RKO (cell line): ENCODE results near the gene CDC42EP1.

Source experiments
- DNase-seq: peaks from one replicate; pipeline ENCODE4 v3.0.0-alpha.2; 2016; ENCODE audit warnings: low spot score

Gene CDC42EP1

GRCh38 chr22:37560608-37561211 lies 430 bp downstream of the CDC42EP1 start:
- peak; percentile 49 for DNase-seq

- DNase-seq, result peak; percentile 91
These were observed 1.1 kb downstream of the CDC42EP1 start for GRCh38 chr22:37561212-37562048.

DNA sequence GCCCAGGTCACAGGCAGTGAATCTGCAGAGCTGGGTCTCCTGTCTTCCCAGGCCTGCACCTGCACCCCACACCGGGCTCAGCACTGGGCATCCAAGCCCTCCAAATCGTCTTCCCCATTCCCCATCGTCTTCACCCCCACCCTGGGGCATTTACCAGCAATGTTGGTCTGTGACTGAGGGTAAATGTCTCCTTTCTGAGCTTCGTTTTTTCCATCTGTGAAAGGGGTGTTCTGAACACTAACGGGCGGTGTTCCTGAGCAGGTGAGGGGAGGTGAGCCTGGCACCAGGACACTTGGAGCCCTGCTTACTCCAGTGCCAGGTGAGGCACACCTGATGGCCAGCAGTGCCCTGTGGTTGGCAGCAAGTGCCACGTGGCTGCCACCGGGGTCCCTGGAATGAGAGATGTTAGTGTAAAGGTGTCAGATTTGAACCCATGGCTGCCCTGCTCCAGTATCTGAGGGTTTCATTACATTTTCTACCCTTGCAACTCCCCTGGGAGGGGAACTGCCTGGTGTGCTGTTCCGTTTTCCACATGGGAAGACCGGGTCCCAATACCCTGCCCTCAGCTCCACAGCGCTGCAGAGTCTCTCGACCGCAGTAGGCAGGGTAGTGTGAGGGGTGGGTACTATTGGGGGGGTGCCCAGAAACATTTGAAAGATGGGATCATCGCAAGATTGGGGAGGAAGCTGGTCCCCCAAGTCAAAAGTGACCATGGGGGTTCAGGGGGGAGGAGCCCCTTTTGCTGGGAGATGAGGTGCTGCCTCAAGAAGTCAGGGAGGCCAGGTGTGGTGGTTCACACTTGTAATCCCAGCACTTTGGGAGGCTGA lies 2.0 kb downstream of the CDC42EP1 start:
- DNase-seq, result no peak

GRCh38 chr22:37563153-37564081 lies 3.1 kb downstream of the CDC42EP1 start:
- DNase-seq, result peak; percentile 46

- DNase-seq, result no peak
These were observed 3.9 kb downstream of the CDC42EP1 start for GRCh38 chr22:37564111-37564711.

- DNase-seq, result no peak
These were observed 5.5 kb downstream of the CDC42EP1 start for GRCh38 chr22:37565830-37566229.

DNA sequence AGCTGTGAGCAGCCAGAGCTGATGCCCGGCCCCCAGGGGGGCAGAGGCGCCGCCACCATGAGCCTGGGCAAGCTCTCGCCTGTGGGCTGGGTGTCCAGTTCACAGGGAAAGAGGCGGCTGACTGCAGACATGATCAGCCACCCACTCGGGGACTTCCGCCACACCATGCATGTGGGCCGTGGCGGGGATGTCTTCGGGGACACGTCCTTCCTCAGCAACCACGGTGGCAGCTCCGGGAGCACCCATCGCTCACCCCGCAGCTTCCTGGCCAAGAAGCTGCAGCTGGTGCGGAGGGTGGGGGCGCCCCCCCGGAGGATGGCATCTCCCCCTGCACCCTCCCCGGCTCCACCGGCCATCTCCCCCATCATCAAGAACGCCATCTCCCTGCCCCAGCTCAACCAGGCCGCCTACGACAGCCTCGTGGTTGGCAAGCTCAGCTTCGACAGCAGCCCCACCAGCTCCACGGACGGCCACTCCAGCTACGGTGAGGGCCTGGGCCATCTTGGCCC lies 6.1 kb downstream of the CDC42EP1 start:
- DNase-seq, result no peak

DNA sequence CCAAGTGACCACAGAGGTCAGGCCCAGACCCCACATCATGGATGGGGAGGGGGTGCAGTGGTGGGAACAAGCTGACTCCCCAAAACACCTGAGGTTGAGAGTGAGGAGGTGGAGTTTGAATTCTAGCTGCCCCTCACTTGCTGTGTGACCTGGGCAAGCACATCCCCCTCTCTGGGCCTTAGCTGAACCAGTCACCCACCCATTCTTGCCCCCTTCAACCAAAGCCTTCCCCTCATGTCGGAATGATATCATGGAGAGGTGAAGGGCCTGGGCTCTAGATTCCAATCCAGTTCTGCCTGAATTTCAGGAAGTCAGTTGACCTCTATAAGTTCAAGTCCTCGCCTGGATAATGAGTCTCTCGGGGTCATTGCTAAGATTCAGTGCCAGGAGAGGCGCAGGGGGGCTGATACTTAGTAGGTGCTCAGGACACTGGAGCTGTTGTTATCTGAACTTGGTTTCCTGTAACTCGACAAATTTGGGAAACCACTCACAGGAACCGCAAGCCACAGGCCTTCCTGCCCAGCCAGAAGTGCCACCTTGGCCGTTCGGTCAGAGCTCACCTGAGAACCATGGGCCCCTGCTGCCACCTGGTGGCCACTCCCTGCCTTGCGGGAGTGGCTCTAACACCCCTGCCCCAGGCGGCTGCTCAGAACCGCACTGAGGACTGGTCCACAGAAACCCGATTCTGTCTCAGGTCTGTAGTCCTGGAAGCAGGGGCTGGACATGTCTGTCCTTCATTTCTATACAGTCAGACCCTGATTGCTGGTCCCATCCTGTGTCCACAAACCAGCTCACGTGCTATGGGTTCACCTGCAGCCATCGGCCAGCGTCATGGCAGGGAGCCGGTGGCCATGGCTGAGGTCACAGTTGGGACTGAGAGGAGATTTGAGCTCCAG lies 6.9 kb downstream of the CDC42EP1 start:
- DNase-seq, result peak; percentile 32

GRCh38 chr22:37568012-37568411 lies 7.7 kb downstream of the CDC42EP1 start:
- DNase-seq, result no peak

- DNase-seq, result no peak
These were observed 8.2 kb downstream of the CDC42EP1 start for GRCh38 chr22:37568448-37569008.

DNA sequence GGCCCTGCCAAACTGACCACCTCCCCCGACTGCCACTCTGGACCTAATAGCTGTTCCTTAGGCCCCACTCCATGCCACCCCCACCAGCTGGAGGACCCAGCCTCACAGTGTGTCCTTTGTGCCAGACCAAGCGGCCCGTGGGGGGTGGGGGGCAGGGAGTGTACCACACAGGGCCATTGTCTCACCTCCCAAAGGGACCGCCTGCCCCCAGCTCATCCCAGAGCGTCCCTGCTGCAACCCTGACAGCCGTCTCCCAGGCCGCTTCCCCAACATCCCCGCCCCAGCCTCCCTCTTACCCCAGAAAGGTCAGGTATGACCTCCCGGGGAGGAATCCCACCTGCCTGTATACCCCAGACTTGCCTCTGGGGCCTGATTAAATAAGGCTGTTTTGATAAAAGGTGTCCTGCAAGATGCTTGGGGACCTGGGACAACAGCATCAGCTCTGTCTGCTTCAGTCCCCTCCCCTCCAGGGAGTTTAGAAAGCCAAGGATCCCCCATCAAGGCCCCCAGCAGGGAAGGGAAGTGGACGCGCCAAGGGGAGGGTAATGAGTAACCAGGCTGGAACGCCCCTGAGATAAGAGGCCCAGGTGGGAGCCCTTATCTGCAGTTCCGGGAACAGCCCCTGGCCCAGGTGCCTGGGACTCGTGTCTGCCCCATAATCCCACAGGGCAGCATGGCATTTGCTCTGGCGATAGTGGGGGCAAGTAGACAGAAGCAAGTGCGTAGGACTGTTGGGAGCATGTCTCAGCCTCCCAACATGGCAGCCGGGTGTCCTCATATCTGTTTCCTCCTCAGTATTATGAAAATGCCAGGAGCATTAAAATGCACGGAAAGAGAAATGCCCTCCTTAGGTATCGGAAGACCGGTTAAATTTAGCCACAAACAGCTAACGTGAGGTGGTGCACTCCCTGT lies 9.0 kb downstream of the CDC42EP1 start:
- DNase-seq, result no peak

DNA sequence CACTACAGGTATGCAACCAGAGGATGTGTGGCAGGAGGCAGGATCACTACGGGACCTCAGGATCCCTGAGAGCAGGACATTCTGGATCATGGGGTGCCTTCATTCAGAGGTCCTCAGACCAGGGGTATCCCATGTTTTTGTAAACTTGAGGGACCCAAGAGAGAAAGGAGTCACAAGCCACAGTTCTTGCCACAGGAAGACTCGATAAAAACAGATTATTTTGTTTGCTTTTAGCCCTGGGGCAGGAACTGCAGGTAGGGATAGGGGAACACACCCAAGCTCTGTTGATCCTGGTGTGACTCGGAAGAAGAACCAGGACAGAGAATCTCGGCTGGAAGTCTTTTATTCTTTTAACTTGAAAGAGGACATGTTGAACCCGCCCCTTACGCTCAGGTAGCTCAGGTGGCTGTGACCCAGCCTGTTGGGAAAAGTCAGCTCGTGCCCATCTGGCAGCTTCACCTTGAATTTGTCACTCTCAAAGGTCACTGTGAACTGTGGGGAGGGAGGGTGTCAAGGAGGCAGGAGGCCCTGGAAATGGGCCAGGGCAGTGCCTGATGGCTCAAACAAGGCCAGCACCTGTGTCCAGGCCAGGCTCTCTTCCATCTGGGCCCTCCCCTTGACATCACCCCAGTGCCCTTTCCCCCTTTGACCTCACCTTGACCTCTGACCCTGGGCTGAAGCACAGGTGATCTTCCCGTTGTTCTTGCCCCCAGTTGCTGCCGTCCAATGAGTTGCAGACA lies 9.8 kb downstream of the CDC42EP1 start:
- DNase-seq, result no peak

GRCh38 chr22:37570661-37570976 lies 10.3 kb downstream of the CDC42EP1 start:
- DNase-seq, result no peak

- DNase-seq, result peak; percentile 81
These were observed 11.1 kb downstream of the CDC42EP1 start for GRCh38 chr22:37571258-37571991.

DNA sequence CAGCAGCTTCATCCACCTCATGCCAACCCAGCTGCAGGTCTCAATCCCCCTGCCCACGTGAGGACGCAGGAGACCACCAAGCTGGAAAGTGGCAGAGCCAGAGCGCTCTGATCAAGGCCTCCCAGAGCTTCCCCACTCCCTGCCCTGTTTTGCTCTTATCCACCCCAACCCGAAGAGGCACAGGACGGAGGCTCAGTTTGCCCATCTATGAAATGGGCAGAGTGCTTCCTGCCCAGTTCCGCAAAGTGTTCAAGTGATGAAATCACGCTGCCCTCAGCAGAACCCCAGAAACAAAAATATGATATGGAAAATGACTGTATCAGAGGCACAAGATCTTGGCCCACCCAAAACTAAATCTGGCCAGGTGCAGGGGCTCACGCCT lies 11.7 kb downstream of the CDC42EP1 start:
- DNase-seq, result no peak

DNA sequence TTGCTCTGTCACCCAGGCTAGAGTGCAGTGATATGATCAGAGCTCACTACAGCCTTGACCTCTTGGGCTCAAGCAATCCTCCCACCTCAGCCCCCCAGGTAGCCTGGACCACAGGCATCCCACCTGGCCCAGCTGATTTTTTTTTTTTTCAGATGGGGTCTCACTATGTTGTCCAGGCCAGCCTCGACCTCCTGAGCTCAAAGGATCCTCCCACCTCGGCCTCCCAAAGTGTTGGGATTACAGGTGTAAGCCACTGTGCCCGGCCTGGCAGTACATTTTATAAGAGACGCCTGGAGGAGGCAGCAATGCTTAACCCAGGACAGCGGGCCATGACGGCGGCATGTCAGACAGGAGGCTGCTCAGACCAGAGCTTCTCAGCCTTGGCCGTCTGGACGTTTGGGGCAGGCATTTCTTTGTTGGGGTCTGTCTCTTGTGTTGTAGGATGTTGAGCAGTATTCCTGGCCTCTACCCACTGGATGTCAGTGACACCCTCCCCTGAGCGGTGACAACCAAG lies 15.3 kb downstream of the CDC42EP1 start:
- DNase-seq, result no peak

- DNase-seq, result no peak
These were observed 17.7 kb downstream of the CDC42EP1 start for GRCh38 chr22:37578002-37578401.
